UCSD-AML1 (cell line): ENCODE results near the gene CTSF.
"Not testable (repeated sequence)": the region's sequence is repeated elsewhere in the genome, so short reads cannot be mapped to it uniquely, and the experiment has no call there.

Experiments
- DNase-seq: peaks from one replicate; lab custom pipeline; 2025; ENCODE audit not compliant: unreplicated experiment; lab: John Stamatoyannopoulos, UW

CTSF gene

DNA sequence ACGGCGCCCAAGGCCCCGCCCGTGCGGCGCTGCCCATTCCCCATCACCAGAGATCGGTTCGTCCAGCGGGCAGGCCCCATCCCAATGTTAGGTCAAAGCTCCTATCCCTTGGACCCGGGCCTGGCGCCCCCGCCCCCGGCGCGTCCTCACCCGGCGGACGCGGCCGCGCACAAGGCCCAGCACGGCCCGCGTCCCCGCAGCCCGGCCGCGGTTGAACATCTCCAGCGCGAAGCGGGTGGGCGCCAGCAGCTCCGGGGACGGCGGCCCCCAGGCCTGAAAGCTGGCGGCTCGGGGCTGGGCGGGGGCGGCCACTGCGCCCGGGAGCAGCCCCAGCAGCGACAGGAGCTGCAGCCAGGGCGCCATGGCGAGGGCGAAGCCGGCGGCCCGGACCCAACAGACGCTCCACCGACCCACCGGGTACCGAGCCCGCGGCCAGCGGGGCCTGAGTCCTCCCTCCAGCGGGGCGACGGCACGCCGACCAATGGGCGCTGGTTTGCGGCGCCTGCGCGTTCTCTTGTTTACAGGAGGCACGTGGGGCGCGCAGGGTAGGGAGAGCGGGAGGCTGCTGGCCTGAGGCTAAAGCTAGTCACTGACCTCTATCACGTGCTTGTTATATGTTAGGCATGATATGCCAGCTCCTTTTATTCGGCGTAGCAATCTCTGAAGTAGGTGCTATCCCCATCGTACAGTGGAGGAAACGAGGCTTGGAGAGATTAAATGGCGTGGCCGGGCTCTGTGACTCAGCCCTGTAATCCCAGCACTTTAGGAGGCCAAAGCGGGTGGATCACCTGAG lies at the start of gene CTSF:
Gene CTSF, minus strand, starts transcription at position 483 of the 793 bp plus-strand sequence. Its CDS starts 120 bp downstream, at position 363.
- DNase-seq = no peak

DNA sequence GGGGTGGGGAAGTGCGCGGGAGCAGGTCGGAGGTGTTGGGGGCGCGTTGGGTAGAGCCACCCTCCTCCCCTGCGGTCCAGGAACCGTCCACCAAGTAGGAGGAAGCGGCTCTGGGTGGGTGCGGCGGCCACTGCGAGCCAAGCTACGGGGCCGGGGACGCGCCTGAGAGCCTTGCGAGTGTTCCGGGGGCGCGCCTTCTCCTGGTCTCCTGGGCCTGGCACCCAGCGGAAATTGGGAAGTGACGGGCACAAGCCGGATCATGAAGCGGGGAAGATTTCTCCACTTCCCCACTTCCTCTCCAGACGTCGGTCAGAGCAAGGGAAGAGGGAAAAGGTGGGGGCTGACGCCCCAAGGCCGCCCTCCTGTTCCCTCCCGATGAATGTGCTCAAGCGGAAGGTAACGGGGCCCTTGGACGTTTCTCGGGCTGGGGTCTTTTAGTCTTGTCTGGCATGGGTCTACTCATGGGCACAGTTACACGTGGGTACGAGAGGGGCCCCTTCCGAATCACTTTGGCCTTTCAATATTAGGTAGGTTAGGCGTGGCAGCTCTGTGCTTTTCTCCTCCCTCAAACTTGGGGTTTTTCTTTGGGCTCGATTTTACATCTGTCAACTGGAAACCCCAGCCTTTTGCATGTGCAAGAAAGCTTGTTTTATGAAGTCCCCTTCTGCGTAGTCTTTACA lies 48.9 kb upstream of the CTSF start:
- no peak for DNase-seq

DNA sequence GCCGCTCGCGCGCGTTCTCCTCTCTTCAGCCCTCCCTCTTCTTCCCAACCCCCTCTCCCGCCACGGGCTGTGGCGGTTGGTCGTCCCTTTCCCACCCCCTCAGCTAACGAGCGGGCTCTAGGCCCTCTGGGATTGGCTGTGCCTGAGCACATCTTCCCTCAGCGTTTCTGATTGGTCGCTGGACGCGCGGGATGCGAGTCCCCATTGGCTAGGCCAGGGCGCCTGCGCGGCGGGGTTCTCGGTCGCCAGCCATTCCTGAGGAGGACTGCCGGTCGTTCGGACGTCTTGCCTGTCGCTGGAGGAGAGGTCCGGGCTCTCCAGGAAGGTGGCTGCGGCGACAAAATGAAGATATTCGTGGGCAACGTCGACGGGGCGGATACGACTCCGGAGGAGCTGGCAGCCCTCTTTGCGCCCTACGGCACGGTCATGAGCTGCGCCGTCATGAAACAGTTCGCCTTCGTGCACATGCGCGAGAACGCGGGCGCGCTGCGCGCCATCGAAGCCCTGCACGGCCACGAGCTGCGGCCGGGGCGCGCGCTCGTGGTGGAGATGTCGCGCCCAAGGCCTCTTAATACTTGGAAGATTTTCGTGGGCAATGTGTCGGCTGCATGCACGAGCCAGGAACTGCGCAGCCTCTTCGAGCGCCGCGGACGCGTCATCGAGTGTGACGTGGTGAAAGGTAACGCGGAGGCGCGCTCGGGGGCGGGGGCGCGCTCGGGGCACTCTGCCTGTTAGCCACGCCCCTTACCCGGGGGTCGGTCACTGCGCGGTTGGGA lies 48.2 kb upstream of the CTSF start, which contains the start of gene RBM14:
Gene RBM14, plus strand, starts transcription at position 252 of the 776 bp plus-strand sequence. Its CDS starts 91 bp downstream, at position 343.
- DNase-seq = peak; percentile 98

DNA sequence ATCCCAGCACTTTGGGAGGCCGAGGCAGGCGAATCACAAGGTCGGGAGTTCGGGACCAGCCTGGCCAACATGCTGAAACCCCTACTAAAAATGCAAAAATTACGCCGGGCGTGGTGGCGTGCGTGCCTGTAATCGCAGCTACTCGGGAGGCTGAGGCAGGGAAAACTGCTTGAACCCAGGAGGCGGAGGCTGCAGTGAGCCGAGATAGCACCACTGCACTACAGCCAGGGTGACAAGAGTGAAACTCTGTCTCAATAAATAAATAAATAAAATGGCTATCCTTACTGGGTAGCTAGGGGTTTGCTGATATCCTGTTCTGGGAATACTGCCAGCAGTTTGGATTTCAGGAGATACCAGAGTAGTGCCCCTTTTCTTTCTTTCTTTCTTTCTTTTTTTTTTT lies 45.7 kb upstream of the CTSF start:
- DNase-seq = no peak

DNA sequence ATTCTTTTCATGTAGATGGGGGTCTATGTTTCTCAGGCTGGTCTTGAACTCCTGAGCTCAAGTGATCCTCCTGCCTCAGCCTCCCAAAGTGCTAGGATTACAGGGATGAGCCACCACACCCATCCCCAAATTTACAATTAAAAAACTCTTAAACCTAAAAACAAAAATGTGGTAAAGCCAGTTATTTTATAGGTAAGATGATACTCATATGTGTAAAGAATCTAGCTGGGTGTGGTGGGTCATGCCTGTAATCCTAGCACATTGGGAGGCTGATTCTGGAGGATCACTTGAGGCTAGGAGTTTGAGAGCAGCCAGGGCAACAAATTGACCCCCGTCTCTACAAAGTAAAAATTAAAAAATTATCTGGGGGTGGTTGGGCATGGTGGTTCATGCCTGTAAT lies 44.1 kb upstream of the CTSF start:
- no peak for DNase-seq

DNA sequence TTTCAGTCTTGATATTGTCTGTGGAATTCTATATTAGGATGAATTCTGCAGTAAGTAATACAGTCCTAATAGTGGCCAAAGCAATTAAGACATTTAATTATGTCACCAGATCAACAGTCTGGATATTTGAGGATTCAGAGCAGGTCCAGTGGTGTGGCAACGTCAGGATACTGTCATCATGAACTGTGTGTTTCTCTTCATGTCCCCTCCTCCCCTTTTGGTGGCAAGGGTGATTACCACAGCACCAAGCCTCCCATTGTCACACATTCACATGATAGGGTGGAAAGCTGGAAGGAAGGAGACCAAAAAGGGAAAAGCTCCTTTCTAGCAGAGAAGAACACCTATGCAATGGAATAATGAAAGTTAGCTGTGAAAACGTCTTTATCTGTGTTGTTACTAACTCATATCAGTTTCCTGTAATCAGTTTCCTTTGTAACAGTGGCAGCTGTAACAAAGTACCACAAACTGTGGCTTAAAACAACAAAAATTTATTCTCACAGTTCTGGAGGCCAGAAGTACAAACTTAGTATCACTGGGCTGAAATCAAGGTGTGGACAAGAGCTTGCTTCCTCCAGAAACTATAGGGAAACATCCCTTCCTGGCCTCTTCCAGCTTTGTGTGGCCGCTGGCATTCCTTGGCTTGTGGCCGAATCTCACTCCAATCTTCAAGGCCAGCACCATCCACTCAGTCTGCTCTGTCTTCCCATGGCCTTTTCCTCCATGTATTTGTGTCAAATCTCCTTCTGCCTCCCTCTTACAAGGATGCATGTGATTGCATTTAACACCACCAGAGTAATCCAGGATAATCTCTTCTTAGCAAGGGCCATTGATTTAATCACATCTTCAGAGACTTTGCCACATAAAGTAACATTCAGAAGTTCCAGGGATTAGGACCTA lies 41.6 kb upstream of the CTSF start:
- no peak for DNase-seq

DNA sequence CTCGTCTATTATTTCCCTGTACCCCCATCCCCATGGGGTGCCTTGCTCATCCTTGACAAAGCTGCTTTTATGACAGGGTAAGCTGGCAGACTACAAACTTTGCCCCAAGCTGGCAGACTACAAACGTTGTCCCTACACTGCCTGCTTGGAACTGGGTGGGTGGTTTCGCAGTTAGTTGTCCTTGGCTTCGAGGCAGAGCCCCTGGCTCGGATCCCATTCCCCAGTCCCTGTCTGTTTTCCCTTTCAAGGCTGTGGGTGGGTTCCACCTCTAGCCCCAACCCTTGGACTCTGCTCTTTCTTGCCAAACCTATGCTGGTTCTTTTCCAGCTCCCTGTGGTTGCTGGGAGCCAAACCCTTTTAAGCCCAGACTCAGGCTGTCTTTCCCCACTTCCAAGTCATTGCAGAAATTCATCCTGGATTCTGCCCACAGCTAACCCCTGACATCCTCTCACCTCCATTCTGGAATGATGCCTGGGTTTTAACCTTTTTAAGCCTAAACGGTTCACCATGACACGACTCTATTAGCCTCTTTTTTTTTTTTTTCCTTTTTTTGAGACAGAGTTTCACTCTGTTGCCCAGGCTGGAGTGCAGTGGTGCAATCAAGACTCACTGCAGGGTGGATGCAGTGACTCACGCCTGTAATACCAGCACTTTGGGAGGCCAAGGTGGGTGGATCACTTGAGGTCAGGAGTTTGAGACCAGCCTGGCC lies 38.9 kb upstream of the CTSF start:
- DNase-seq = no peak

DNA sequence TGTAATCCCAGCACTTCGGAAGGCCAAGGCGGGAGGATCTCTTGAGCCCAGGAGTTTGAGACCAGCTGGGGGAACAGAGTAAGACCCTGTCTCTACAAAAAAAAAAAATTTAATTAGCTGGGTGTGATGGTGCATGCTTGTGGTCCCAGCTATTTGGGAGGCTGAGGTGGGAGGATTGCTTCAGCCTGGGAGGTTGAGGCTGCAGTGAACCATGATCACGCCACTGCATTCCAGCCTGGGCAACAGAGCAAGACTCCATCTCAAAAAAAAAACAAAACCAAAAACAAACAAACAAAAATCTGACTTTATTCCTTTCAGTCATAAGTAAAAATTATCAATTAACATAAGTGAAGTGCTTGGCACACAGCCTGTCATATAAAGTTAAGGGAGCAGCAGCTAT lies 38.2 kb upstream of the CTSF start:
- not testable (repeated sequence) for DNase-seq

DNA sequence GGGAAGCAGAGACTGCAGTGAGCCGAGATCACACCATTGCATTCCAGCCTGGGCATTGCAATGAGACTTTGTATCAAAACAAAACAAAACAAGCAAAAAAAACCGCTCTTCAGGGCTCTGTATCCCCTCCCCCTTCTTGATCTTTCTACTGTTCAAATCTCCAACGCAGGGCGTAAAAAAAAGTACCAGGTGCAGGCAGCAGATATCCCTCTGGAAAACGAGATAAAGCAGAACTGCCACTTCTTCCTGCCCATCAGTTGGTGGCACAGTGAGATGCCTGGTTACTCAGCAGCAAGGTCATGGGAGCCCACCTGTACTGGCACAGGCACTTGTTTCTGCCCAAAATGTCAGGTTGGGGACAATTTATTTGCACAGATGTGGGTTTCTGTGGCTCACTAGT lies 35.7 kb upstream of the CTSF start:
- no peak for DNase-seq

DNA sequence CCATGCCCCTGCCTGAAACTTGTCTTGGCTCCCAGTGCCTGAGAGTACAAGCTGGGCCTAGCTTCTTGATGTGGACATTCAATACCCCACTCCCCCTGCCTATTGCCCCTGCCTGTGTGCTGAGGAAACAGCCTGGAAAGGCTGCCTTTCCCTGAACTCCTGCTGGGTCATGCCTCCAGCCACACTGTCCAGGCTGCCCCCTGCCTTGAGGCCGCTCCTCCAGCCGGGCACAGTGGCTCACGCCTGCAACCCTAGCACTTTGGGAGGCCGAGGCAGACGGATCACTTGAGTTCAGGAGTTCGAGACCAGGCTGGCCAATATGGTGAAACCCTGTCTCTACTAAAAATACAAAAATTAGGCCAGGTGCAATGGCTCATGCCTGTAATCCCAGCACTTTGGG lies 34.7 kb upstream of the CTSF start:
- DNase-seq = no peak

DNA sequence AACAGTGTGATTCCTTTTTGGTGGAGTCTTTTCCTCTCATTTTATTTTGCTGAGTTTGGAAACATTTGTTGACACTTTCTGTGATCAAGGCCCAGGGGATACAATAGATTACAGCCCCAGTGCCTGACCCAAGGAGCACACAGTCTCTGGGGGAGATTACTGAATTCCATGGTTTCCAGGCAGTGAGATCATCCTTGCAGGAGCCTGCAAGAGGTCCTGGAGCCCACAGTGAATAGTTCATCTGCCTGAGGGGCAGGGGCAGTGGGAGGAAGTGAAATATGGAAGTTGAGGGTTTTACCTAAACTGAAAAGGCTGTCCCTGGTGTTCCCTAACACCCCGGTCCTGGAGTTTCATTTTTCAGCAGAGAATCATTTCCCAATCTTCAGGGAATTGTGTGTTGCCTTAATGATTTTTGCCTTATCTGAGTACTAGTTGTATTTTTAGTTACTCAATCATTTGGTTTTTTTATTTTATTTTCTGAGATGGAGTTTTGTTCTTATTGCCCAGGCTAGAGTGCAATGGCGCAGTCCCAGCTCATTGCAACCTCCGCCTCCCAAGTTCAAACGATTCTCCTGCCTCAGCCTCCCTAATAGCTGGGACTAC lies 32.3 kb upstream of the CTSF start:
- no peak for DNase-seq

DNA sequence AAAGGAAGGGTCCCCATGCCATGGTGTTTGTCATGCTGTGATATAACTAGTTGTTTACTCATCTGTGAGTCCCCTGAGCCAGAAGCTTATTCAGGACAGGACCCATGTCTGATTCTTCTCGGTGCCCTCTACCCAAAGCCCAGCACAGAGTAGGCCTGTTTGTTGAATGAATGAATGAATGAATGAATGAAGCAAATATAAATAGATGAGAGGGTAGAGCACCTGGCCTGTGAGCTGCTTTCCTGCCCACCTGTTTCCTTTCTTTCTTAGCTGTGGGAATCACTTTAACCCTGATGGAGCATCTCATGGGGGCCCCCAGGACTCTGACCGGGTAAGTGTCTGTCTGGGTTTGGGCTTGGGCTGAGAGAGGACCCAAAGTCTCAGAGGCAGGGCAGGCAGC lies 31.8 kb upstream of the CTSF start:
- DNase-seq = no peak

DNA sequence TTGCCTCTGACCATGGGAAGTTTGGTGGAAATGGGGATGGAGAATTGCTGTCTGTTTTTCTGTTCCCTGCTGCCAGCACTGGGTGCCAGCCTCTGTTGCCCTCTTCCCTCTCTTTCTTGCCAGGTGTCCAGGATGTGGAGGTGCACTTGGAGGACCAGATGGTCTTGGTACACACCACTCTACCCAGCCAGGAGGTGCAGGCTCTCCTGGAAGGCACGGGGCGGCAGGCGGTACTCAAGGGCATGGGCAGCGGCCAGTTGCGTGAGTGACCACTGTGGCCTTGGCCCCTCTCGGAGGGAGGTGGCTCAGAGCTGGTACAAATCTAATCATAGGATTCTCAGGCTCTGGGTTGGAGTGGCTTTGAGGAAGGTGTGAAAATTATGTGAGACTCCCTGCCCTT lies 30.6 kb upstream of the CTSF start:
- DNase-seq = no peak

DNA sequence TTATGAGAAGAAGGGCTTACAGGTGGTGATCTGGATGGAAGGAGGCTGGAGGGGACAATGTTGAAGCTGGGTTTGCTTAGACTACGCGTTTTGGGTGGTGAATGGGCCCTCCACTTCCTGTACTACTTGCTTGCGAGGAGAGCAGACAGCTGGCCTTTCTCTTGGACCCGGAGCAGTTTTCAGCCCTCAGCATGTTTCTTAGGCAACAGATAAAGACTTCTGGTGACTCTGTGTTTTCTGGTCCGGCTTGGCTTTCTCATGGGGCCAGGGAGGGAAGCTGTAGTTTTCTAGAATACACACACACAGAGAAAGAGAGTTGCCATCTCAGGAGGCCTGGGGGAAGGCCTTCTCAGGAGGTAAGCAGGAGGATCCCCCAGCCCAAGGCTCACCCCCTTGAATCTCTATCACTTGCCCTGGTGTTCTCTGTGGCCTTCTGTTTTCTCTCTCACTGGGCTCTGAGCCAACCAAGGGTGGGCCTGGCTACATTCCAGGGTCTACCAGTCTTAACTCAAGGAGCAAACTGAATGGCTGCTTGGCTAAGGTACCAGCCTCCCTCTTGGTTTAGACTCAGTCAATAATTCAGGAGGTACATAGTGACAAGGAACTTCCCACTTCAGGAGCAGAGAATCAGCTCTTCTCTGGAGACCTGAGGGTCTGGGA lies 27.0 kb upstream of the CTSF start:
- no peak for DNase-seq

DNA sequence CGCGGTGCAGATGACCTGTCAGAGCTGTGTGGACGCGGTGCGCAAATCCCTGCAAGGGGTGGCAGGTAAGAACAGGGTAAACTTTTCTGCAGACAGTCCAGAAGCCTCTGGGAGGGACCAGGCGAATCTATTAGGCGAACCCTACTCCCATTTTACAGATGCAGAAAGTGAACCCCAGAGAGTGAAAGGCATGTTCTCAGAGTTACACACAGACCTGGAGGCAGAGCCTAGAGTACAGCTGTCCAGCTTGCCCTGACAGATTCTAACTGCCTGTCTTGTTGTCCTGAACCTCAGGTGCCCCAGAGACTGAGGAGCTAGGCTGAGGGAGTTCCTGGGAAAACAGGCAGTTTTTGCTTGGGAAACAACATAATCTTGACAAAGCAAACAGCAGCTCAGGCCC lies 25.2 kb upstream of the CTSF start:
- no peak for DNase-seq

DNA sequence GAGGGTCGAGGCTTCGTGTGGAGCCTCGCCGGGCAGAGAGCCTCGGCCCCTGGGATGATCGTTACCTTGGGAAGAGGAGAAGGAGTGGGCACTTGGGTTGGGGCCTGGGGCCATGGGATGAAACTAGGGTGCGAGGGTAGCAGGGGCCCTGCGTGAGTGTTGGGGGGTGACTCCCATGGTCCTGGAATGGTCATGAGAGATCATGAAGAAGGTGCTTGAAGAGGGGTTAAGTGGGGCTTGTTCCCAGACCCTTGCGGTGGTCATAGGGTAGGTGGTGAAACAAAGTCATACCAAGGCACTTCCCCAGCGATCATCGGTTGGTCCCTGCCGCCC lies 24.9 kb upstream of the CTSF start:
- DNase-seq = no peak

DNA sequence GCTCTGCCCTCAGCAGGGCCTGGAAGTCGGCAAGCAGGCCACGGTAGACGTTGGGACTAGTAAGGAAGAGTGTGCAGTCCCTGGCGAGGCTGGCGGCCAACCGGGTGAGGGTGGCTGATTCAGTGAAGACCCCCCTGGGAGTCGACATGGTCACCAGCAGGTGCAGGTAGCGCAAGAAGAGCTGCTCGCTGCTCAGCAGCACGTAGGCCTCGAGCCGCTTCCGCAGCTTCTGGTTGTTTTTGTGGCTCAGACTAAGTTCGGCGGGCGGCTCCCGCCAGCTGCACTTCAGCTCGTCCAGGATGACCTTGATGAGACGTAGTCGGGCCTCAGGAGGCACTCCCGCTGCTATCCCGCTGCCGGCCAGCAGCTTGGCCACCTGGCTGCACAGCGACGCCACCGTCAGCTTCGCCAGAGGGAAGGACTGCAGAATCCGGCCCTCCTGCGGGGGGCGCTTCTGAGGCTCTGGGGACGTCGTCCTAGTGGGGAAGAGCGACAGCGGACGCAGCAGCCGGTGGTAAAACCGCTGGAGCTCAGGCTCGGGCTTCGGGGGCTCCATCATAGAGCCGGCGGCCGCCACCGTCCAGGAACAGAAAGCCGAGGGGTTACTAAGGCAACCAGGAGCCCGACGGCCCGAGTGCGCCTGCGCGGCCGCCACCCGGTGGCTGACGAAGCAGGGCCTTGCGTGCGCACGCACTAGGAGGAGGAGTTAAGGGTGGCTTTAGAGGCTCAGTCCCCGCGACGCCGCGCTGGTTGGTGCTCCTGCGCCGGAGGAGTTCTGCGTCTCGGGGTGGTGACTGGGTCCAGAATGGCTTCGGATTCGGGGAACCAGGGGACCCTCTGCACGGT lies 24.3 kb upstream of the CTSF start, which contains the start of the genes CCDC87 and CCS:
Gene CCDC87, minus strand, starts transcription at position 607 of the 846 bp plus-strand sequence. Its CDS starts 48 bp downstream, at position 559.
Gene CCS, plus strand, starts transcription at position 729 of the 846 bp plus-strand sequence. Its CDS starts 77 bp downstream, at position 806.
- DNase-seq = peak; percentile 96

DNA sequence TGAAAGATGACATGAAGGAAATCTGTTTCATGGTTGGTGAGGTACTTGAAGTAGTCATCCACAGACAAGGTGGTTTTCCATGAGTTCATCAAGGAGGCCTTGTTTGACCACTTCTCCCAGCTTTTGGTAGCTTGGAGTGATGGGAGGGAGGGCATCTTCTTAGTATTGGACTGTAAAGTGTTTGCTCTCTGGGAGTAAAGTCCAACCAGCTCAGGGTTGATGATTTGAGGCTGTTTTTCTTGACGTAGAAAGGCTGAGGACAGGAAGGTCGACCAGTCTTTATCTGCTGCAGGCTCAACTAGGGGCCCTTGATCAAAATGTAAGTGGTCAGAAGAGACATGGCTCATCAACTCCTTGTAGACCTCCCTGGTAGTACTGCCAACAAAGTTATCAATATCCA lies 22.8 kb upstream of the CTSF start:
- DNase-seq = no peak
